ENCODE measurements around the gene NLRC3. TPM values are rescaled to one million over a fixed set of nuclear protein-coding genes. Genes with fewer than 3 reads are reported as not detected.

Gene NLRC3
- total and polyA plus RNA-seq, 2 donors from 2014 or later = 0.52 to 5.3 TPM

DNA sequence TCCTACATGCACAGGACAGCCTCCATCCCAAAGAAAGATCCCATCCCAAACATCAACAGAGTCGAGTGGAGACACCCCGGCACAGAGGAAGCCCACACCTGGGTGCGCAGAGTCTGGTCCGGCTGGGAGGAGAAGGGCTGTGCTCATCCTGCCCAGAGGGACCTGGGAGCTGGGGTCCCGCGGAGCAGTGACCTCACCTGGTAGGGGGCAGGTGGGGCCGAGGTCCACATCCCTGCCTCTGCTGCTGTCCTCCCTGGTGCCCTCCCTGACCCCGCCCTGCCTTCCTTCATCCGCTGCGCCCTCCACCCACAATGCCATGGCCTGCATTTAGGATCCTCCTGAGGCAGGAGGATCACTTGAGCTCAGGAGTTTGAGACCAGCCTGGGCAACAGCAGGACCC lies 84.8 kb downstream of the NLRC3 start:
- H3K36me3 ChIP-seq (ENCODE audit: control insufficient read depth in 2 of 3, insufficient read depth in 3 of 3, low read length in 3 of 3) = no peaks in the 10 kb centered on the region
- TF ChIP-seq, protein P1, sequence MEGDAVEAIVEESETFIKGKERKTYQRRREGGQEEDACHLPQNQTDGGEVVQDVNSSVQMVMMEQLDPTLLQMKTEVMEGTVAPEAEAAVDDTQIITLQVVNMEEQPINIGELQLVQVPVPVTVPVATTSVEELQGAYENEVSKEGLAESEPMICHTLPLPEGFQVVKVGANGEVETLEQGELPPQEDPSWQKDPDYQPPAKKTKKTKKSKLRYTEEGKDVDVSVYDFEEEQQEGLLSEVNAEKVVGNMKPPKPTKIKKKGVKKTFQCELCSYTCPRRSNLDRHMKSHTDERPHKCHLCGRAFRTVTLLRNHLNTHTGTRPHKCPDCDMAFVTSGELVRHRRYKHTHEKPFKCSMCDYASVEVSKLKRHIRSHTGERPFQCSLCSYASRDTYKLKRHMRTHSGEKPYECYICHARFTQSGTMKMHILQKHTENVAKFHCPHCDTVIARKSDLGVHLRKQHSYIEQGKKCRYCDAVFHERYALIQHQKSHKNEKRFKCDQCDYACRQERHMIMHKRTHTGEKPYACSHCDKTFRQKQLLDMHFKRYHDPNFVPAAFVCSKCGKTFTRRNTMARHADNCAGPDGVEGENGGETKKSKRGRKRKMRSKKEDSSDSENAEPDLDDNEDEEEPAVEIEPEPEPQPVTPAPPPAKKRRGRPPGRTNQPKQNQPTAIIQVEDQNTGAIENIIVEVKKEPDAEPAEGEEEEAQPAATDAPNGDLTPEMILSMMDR (IDR thresholded peaks at IDR 0.05; ENCODE audit: borderline replicate concordance, extremely low read depth, insufficient read depth) = no peak
- H3K27me3 ChIP-seq (ENCODE audit: control insufficient read depth, insufficient read depth, low read length) = no peaks in the 10 kb centered on the region
- no peak overlapping the region for H3K4me3 ChIP-seq (ENCODE audit: low read length in 3 of 3)
- no peak overlapping the region for H3K9ac ChIP-seq (ENCODE audit: low read length in 3 of 3)
- H3K9me3 ChIP-seq (ENCODE audit: control insufficient read depth in 2 of 3, insufficient read depth in 1 of 3, low read length in 3 of 3) = no peaks in the 10 kb centered on the region
- H3K27ac ChIP-seq (ENCODE audit: low read depth in 2 of 2, low read length in 2 of 2) = no peak overlapping the region
- DNase-seq = peak in 1 of 5 donors; percentile 58
- FAIRE-seq = no peak
- peaks cover 0 to 3% (median 0%) of the 10 kb centered on the region in 3 donors for H3K4me1 ChIP-seq (ENCODE audit: control insufficient read depth in 2 of 3, insufficient read depth in 2 of 3, low read depth in 1 of 3, low read length in 3 of 3)
- intact Hi-C loops (cut with DNase I) = no loop called here

DNA sequence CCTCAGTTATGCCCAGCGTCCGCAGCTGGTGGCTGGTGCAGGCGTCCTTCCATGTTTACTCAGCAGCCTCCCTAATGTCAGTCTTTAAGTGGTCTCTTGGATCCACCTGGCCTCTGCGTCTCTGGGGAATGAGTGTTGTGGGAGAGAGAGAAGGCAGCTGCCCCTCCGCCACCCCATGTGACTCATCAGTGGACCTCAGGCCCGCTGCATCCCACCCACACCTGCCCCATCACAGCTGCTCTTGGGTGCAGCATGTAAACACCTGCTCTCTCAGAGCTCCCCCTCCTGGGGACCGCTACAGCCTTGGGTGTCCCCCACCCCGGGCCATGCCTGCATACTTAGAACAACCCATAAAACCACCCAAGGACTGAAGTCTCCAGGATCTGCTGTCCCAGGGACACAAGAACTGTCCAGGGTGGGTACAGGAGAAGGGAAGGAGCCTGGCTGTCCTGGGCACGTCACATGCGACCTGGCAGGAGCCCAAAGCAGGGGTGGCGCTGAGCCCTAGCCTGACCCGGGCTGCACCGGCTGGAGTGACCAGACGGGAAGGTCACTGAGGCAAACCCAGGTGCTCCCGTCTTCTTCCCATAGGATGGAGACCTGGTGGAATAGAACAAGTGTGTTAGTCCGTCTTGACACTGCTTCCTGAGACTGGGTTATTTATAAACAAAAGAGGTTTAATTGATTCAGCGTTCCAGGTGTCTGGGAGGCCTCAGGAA lies 86.1 kb downstream of the NLRC3 start:
- H3K27me3 ChIP-seq (ENCODE audit: control insufficient read depth, insufficient read depth, low read length) = no peaks in the 10 kb centered on the region
- intact Hi-C loops (cut with DNase I) = no loop called here
- H3K9ac ChIP-seq (ENCODE audit: low read length in 3 of 3) = no peak overlapping the region
- no peak overlapping the region for H3K27ac ChIP-seq (ENCODE audit: low read depth in 2 of 2, low read length in 2 of 2)
- no peak overlapping the region for H3K4me3 ChIP-seq (ENCODE audit: low read length in 3 of 3)
- H3K36me3 ChIP-seq (ENCODE audit: control insufficient read depth in 2 of 3, insufficient read depth in 3 of 3, low read length in 3 of 3) = peaks cover 0 to 4% (median 0%) of the 10 kb centered on the region in 3 donors
- DNase-seq = peak in 1 of 5 donors; percentile 52
- peaks cover 0 to 3% (median 0%) of the 10 kb centered on the region in 3 donors for H3K4me1 ChIP-seq (ENCODE audit: control insufficient read depth in 2 of 3, insufficient read depth in 2 of 3, low read depth in 1 of 3, low read length in 3 of 3)
- TF ChIP-seq, protein P1 (IDR thresholded peaks at IDR 0.05; ENCODE audit: borderline replicate concordance, extremely low read depth, insufficient read depth) = no peak
- H3K9me3 ChIP-seq (ENCODE audit: control insufficient read depth in 2 of 3, insufficient read depth in 1 of 3, low read length in 3 of 3) = no peaks in the 10 kb centered on the region
- no peak for FAIRE-seq

Other genes with a start within 250 kb of the NLRC3 start
- gene OR2C1, start 221.5 kb downstream of the NLRC3 start, total RNA-seq = not detected
- gene OR2C1, start 221.5 kb downstream of the NLRC3 start, polyA plus RNA-seq (ENCODE audit: insufficient read depth, low read depth, low replicate concordance) = not detected
- 16.3 TPM for gene ZSCAN32, start 176.4 kb downstream of the NLRC3 start, total RNA-seq
- gene ZSCAN32, start 176.4 kb downstream of the NLRC3 start, polyA plus RNA-seq (ENCODE audit: insufficient read depth, low read depth, low replicate concordance) = 9.8 TPM
- 12.4 TPM for gene ZNF174, start 176.2 kb downstream of the NLRC3 start, total RNA-seq
- 10.9 TPM for gene ZNF174, start 176.2 kb downstream of the NLRC3 start, polyA plus RNA-seq (ENCODE audit: insufficient read depth, low read depth, low replicate concordance)
- 3.4 TPM for gene ZNF597, start 133.9 kb downstream of the NLRC3 start, total RNA-seq
- 0.99 TPM for gene ZNF597, start 133.9 kb downstream of the NLRC3 start, polyA plus RNA-seq (ENCODE audit: insufficient read depth, low read depth, low replicate concordance)
- gene NAA60, start 133.7 kb downstream of the NLRC3 start, total RNA-seq = 51.6 TPM
- gene NAA60, start 133.7 kb downstream of the NLRC3 start, polyA plus RNA-seq (ENCODE audit: insufficient read depth, low read depth, low replicate concordance) = 66.6 TPM
- not detected for gene C16orf90, start 81.9 kb downstream of the NLRC3 start, total RNA-seq
- not detected for gene C16orf90, start 81.9 kb downstream of the NLRC3 start, polyA plus RNA-seq (ENCODE audit: insufficient read depth, low read depth, low replicate concordance)
- 44.8 TPM for gene CLUAP1, start 76.4 kb downstream of the NLRC3 start, total RNA-seq
- 39.3 TPM for gene CLUAP1, start 76.4 kb downstream of the NLRC3 start, polyA plus RNA-seq (ENCODE audit: insufficient read depth, low read depth, low replicate concordance)
- 4.8 TPM for gene SLX4, start 34.2 kb upstream of the NLRC3 start, total RNA-seq
- gene SLX4, start 34.2 kb upstream of the NLRC3 start, polyA plus RNA-seq (ENCODE audit: insufficient read depth, low read depth, low replicate concordance) = 1.0 TPM
- 16.1 TPM for gene DNASE1, start 77.3 kb upstream of the NLRC3 start, total RNA-seq
- gene DNASE1, start 77.3 kb upstream of the NLRC3 start, polyA plus RNA-seq (ENCODE audit: insufficient read depth, low read depth, low replicate concordance) = 116 TPM
- gene TRAP1, start 140.1 kb upstream of the NLRC3 start, total RNA-seq = 86.3 TPM
- gene TRAP1, start 140.1 kb upstream of the NLRC3 start, polyA plus RNA-seq (ENCODE audit: insufficient read depth, low read depth, low replicate concordance) = 88.8 TPM